Stimulated activated CD8-positive, alpha-beta memory T cell treated with anti-CD3 and anti-CD28 coated beads, Interleukin-2, amount 100 ng/mL, for 48 hours (primary cell): ENCODE measurements around the gene PPP2R5A.
A peak's percentile ranks its signal among the peaks of the same experiment; 100 is the strongest.

Experiments used
- DNase-seq, 2 donors: peaks; one replicate each; pipeline ENCODE4 v3.0.0-alpha.2; 2020; ENCODE audit warnings: low read depth in 2 of 2

Gene PPP2R5A

GRCh38 chr1:212284744-212285684, at the start of gene PPP2R5A:
TSS of gene PPP2R5A (plus strand) at chr1:212285410. CDS start at chr1:212286111, 701 bp downstream.
- DNase-seq = peak; percentile 94 to 97

GRCh38 chr1:212235857-212236256, 49.4 kb upstream of the PPP2R5A start:
- no peak for DNase-seq

GRCh38 chr1:212236664-212237220, 48.5 kb upstream of the PPP2R5A start:
- DNase-seq = no peak

GRCh38 chr1:212237651-212238050, 47.6 kb upstream of the PPP2R5A start:
- no peak for DNase-seq

GRCh38 chr1:212238552-212238951, 46.7 kb upstream of the PPP2R5A start:
- DNase-seq = no peak

GRCh38 chr1:212241501-212241900, 43.7 kb upstream of the PPP2R5A start:
- no peak for DNase-seq

- DNase-seq = no peak
Measured at GRCh38 chr1:212241957-212242287, 43.3 kb upstream of the PPP2R5A start.

- DNase-seq = no peak
Measured at GRCh38 chr1:212242288-212242984, 42.8 kb upstream of the PPP2R5A start.

GRCh38 chr1:212242985-212243308, 42.3 kb upstream of the PPP2R5A start:
- no peak for DNase-seq

GRCh38 chr1:212244441-212244840, 40.8 kb upstream of the PPP2R5A start:
- DNase-seq = no peak

- DNase-seq = no peak
Measured at GRCh38 chr1:212247179-212247721, 38.0 kb upstream of the PPP2R5A start.

GRCh38 chr1:212247988-212248387, 37.2 kb upstream of the PPP2R5A start:
- DNase-seq = no peak

- no peak for DNase-seq
Measured at GRCh38 chr1:212254853-212255363, 30.3 kb upstream of the PPP2R5A start.

- DNase-seq = no peak
Measured at GRCh38 chr1:212255705-212256307, 29.4 kb upstream of the PPP2R5A start.

GRCh38 chr1:212256369-212256768, 28.8 kb upstream of the PPP2R5A start:
- DNase-seq = no peak

- DNase-seq = no peak
Measured at GRCh38 chr1:212257157-212257556, 28.1 kb upstream of the PPP2R5A start.

- DNase-seq = no peak
Measured at GRCh38 chr1:212259693-212260480, 25.3 kb upstream of the PPP2R5A start.

GRCh38 chr1:212260557-212261355, 24.5 kb upstream of the PPP2R5A start:
- no peak for DNase-seq

GRCh38 chr1:212261361-212261929, 23.8 kb upstream of the PPP2R5A start:
- DNase-seq = no peak

GRCh38 chr1:212267017-212267416, 18.2 kb upstream of the PPP2R5A start:
- DNase-seq = no peak
